GM12878 (cell line): Measurements from ENCODE around the gene SCLT1. TPM values are rescaled to one million over a fixed set of nuclear protein-coding genes. Genes with fewer than 3 reads are reported as not detected.

Experiments used
- ATAC-seq: fragments of 200-7000 bp; cut with Tn5 transposase; 3 replicates; pipeline ENCODE4 v1.9.1; 2020; ENCODE audit warnings: mild to moderate bottlenecking, moderate library complexity
- BruUV-seq: library from RNA; stranded (reverse); fragments of 400-500 nt; replicated peaks from 2 replicates; lab custom pipeline; 2021; lab: Mats Ljungman, UMichigan
- CTCF ChIA-PET: fragments of 300-600 bp; sonication (Branson Sonifier 250); formaldehyde crosslinking; extraction: SDS; loops from one replicate; lab custom pipeline; 2021; ENCODE audit warnings: inconsistent platforms; lab: Yijun Ruan, JAX
- POLR2A ChIA-PET: fragments of 350-600 bp; formaldehyde crosslinking; extraction: SDS; loops from one replicate; lab custom pipeline; 2021; ENCODE audit warnings: inconsistent platforms; lab: Charles Lee
- RAD21 ChIA-PET: fragments of 300-600 bp; sonication (Branson Sonifier 250); formaldehyde crosslinking; loops from one replicate; lab custom pipeline; 2023; ENCODE audit warnings: antibody characterized with exemption; ENCODE audit not compliant: unreplicated experiment; lab: Charles Lee
- SMC1A ChIA-PET: fragments of 300-600 bp; sonication (Branson Sonifier 250); formaldehyde crosslinking; loops from one replicate; lab custom pipeline; 2023; ENCODE audit not compliant: unreplicated experiment, uncharacterized antibody; lab: Charles Lee
- DNase-seq: peaks from one replicate; pipeline ENCODE4 v3.0.0-alpha.2; 2011; ENCODE audit warnings: low read depth, low spot score
- FAIRE-seq: peaks from 3 replicates; lab custom pipeline; 2011; peaks lifted over from hg19 to GRCh38; lab: Jason Lieb, UNC
- H2AFZ ChIP-seq: 2 replicates; pipeline ENCODE4 v1.6.0; 2011; ENCODE audit warnings: low read depth, low read length, control low read depth; ENCODE audit not compliant: control insufficient read depth
- H3K27ac ChIP-seq: 2 replicates; pipeline ENCODE4 v1.5.1; 2011; ENCODE audit warnings: control low read depth; ENCODE audit not compliant: control insufficient read depth, insufficient read depth
- H3K27me3 ChIP-seq, 2 experiments: replicated peaks in 1 of 2; 2 replicates each; pipeline versions ENCODE4 v1.6.0 to v1.6.1; 2011; ENCODE audit warnings: low read length in 1 of 2; ENCODE audit not compliant: control insufficient read depth in 2 of 2, insufficient read depth in 2 of 2
- H3K36me3 ChIP-seq, 2 experiments: 2 replicates each; pipeline ENCODE4 v1.5.1; 2011; ENCODE audit warnings: low read length in 1 of 2; ENCODE audit not compliant: control insufficient read depth in 2 of 2, insufficient read depth in 2 of 2
- H3K4me1 ChIP-seq: 2 replicates; pipeline ENCODE4 v1.6.1; 2011; ENCODE audit warnings: mild to moderate bottlenecking, low read length, moderate library complexity, mixed read lengths; ENCODE audit not compliant: control insufficient read depth, insufficient read depth
- H3K4me2 ChIP-seq: 2 replicates; pipeline ENCODE4 v1.6.0; 2011; ENCODE audit warnings: control low read depth; ENCODE audit not compliant: control insufficient read depth, insufficient read depth
- H3K4me3 ChIP-seq: fragments of 200-600 bp; sonication (generic); 2 replicates; pipeline ENCODE4 v1.5.1; 2016
- H3K79me2 ChIP-seq: 2 replicates; pipeline ENCODE4 v1.6.0; 2011; ENCODE audit warnings: low read length; ENCODE audit not compliant: control insufficient read depth, insufficient read depth
- H3K9ac ChIP-seq: 2 replicates; pipeline ENCODE4 v1.8.0; 2011; ENCODE audit warnings: low read length, control low read depth, mixed read lengths; ENCODE audit not compliant: control insufficient read depth, insufficient read depth
- H3K9me3 ChIP-seq: replicated peaks from 3 replicates; pipeline ENCODE4 v1.5.1; 2011; ENCODE audit warnings: mild to moderate bottlenecking, low read length; ENCODE audit not compliant: control insufficient read depth, insufficient read depth
- H4K20me1 ChIP-seq: 2 replicates; pipeline ENCODE4 v1.6.0; 2011; ENCODE audit not compliant: control insufficient read depth, insufficient read depth
- ETV6 ChIP-seq, 2 experiments: fragments of 450-650 bp in 1 of 2; IDR thresholded peaks in 1 of 2; conservative IDR thresholded peaks in 1 of 2; 2 replicates each; pipeline ENCODE4 v1.6.1; 2014; ENCODE audit warnings: antibody characterized with exemption in 1 of 2, borderline replicate concordance in 1 of 2, low read depth in 1 of 2, mild to moderate bottlenecking in 1 of 2, moderate library complexity in 1 of 2
- FOS ChIP-seq: IDR thresholded peaks from 3 replicates; pipeline ENCODE4 v1.6.1; 2011; ENCODE audit warnings: borderline replicate concordance; ENCODE audit not compliant: insufficient read length; ENCODE audit errors: extremely low read depth
- HDGF ChIP-seq: fragments of 450-650 bp; IDR thresholded peaks from 2 replicates; pipeline ENCODE4 v1.6.1; 2016; ENCODE audit warnings: antibody characterized with exemption
- MEF2A ChIP-seq: IDR thresholded peaks from 2 replicates; pipeline ENCODE4 v1.6.1; 2011; ENCODE audit warnings: low read depth, mild to moderate bottlenecking, low read length, moderate library complexity; ENCODE audit not compliant: insufficient read depth
- PML ChIP-seq: IDR thresholded peaks from 2 replicates; pipeline ENCODE4 v1.6.1; 2012; ENCODE audit warnings: low read length, inconsistent platforms
- SMAD5 ChIP-seq: IDR thresholded peaks from 2 replicates; pipeline ENCODE4 v1.6.1; 2016; ENCODE audit warnings: antibody characterized with exemption, low read depth
- SREBF1 ChIP-seq: IDR thresholded peaks from 2 replicates; pipeline ENCODE4 v1.6.1; 2012; ENCODE audit warnings: mild to moderate bottlenecking, low read length
- ZBTB33 ChIP-seq: fragments of 450-650 bp; IDR thresholded peaks from 2 replicates; pipeline ENCODE4 v1.6.1; 2017; ENCODE audit warnings: mild to moderate bottlenecking
- ZNF207 ChIP-seq: fragments of 450-650 bp; IDR thresholded peaks from 2 replicates; pipeline ENCODE4 v1.6.1; 2014; ENCODE audit warnings: antibody characterized with exemption, mild to moderate bottlenecking, borderline replicate concordance
- WGBS: methylation state at CpG from one replicate; pipeline ENCODE4 v1.1.6; 2016; ENCODE audit warnings: low lambda C conversion rate; ENCODE audit not compliant: insufficient replicate concordance, insufficient coverage; ENCODE audit errors: missing lambda C conversion rate; 5-methylcytosine and 5-hydroxymethylcytosine counted together
- in situ Hi-C: fragments of 300-500 bp; cut with MboI; formaldehyde crosslinking; loops from 9 replicates; pipeline ENCODE4 v1.14.3; 2018; ENCODE audit warnings: mixed read lengths
- intact Hi-C: fragments of 100-400 bp; cut with micrococcal nuclease; formaldehyde crosslinking; loops from one replicate; pipeline ENCODE4 v1.14.2; 2022; ENCODE audit not compliant: unreplicated experiment
- polyA plus RNA-seq, 11 experiments: library from polyadenylated mRNA; depleted of rRNA in 4 of 11; unstranded in 6 of 11; stranded (reverse) in 5 of 11; fragments of >200 nt; fragmentation: Nextera tagmentation in 4 of 11; fragmentation: Illumina TruSeq in 1 of 11; extraction: Ambion mirVana in 4 of 11; extraction: Trizol in 1 of 11; gene quantifications; 1 replicate in 1 of 11; 2 replicates in 10 of 11; pipeline versions ENCODE4 v1.2.1 to v1.2.3, GENCODE V29; 2011 to 2016; ENCODE audit warnings: inconsistent platforms in 2 of 11, missing spikeins in 2 of 11, low read depth in 1 of 11
- total RNA-seq, 4 experiments: library from RNA; depleted of rRNA in 3 of 4; stranded (reverse); fragments of >200 nt in 3 of 4; fragmentation: Illumina TruSeq in 1 of 4; extraction: Trizol in 1 of 4; gene quantifications; 2 replicates each; pipeline versions ENCODE4 v1.2.1 to v1.2.3, GENCODE V29; 2013 to 2021

Gene SCLT1
- total and polyA plus RNA-seq, 10 of the 15 experiments (the other 5 are each of a cell fraction or from before 2014, with no cell fraction given): 7.8 to 31.4 (median 19.6) TPM

DNA sequence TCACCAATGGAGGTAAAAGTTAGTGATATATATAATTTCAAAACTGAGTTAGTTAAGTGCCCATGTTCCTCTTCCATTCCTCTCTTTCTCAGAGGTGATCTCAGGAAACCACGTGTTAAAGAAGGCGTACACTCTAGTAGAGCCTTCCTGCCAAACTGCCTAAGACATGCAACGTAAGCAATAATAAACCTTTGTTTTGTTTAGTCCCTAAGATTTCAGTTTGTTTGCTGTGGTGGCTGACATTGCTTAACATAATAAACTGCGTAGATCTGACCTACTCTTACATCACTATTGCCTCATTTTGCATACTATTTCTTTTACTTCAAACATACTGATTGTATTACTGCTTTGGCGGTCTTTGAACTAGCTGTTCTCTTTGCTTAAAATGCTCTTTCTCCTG, 184.6 kb downstream of the SCLT1 start:
- FAIRE-seq: no peak
- Histone ChIP-seq H3K4me2 (no peak overlapping the region), H3K27ac (no peak overlapping the region), H2AFZ (no peak overlapping the region), H3K9ac (no peak overlapping the region), H3K79me2 (no peaks in the 10 kb centered on the region), H3K27me3 (no peaks in the 10 kb centered on the region), H3K4me1 (peaks cover 10% of the 10 kb centered on the region; the same call in 1 of the 2 replicates), H3K9me3 (no peaks in the 10 kb centered on the region), H3K4me3 (no peak overlapping the region), H3K36me3 (no peaks in the 10 kb centered on the region), H4K20me1 (no peaks in the 10 kb centered on the region)
- intact Hi-C loops: no loop called here
- WGBS: 100% methylated on average over 5 of the region's 5 CpGs
- CTCF ChIA-PET: no interaction called here
- in situ Hi-C loops: no loop called here
- DNase-seq: no peak
- SMC1A ChIA-PET: interaction anchor here (1.1 kb wide), 1 partner anchor 9 kb away, joined by 4 read pairs; no protein-coding TSS in a partner anchor
- RAD21 ChIA-PET: no interaction called here
- no peak for ATAC-seq
- BruUV-seq: no TSS peak
- TF ChIP-seq PML: no peak
- TF ChIP-seq MEF2A: no peak
- no peak for TF ChIP-seq SMAD5
- no peak for TF ChIP-seq FOS
- TF ChIP-seq HDGF: no peak
- TF ChIP-seq SREBF1: no peak
- no peak for TF ChIP-seq ETV6 (conservative IDR thresholded peaks at IDR 0.05 in 1 of 2, IDR thresholded peaks at IDR 0.05 in 1 of 2; ENCODE audit: borderline replicate concordance in 1 of 2, low read depth in 1 of 2)
- TF ChIP-seq ZNF207: no peak
- TF ChIP-seq ZBTB33: no peak
- POLR2A ChIA-PET: no interaction called here
